ENCODE data around the gene CHPF2. TPM values are rescaled to one million over a fixed set of nuclear protein-coding genes. Genes with fewer than 3 reads are reported as not detected.

Gene CHPF2
- total RNA-seq, 4 donors from 2014 or later, result 18.0 to 38.1 (median 25.7) TPM

DNA sequence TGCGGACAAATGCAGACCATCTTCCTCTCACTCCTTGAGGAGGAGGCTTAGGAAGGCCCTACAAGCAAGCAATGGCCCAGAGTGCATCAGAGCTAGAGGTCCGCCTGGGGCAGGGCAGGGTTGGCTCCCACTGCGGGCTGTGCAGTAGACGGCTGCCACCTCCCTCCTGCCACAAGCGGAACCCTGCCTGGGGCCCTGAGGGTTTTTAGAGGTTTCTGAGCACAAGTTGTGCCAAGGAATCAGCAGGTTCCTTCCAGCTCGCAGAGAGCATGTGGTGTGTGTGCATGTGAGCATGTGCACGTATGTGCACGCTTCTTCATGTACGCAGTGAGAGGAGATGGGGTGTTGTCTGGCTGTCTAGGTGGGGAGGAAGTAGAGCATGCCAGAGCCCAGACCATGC is 42.1 kb downstream of the CHPF2 start:
- ATAC-seq, result no peak
- no peak overlapping the region for H3K4me3 ChIP-seq
- H3K27ac ChIP-seq, result no peak overlapping the region
- H3K27me3 ChIP-seq, result no peaks in the 10 kb centered on the region
- peaks cover 0 to 5% of the 10 kb centered on the region in 2 donors for H3K36me3 ChIP-seq
- peaks cover 0 to 35% (median 8%) of the 10 kb centered on the region in 3 donors for H3K4me1 ChIP-seq
- no peaks in the 10 kb centered on the region for H3K9me3 ChIP-seq
- TF ChIP-seq EP300 (IDR thresholded peaks at IDR 0.05) (no peak), CTCF (IDR thresholded peaks at IDR 0.05) (no peak), POLR2AphosphoS5 (IDR thresholded peaks at IDR 0.05) (no peak), POLR2A (IDR thresholded peaks at IDR 0.05) (no peak)
- WGBS, 2 donors (ENCODE audit: low coverage in 1 of 2), result no CpG with 5 or more reads among the region's 9 CpGs

- Histone ChIP-seq H3K4me3 (no peak overlapping the region), H3K27me3 (no peaks in the 10 kb centered on the region), H3K4me1 (peaks cover 0 to 35% (median 8%) of the 10 kb centered on the region in 3 donors), H3K27ac (no peak overlapping the region), H3K36me3 (no peaks in the 10 kb centered on the region), H3K9me3 (no peaks in the 10 kb centered on the region)
- TF ChIP-seq POLR2A (IDR thresholded peaks at IDR 0.05), result no peak
- no peak for TF ChIP-seq CTCF (IDR thresholded peaks at IDR 0.05)
- TF ChIP-seq POLR2AphosphoS5 (IDR thresholded peaks at IDR 0.05), result no peak
- no peak for TF ChIP-seq EP300 (IDR thresholded peaks at IDR 0.05)
- ATAC-seq, result no peak
- WGBS, 2 donors (ENCODE audit: low coverage in 1 of 2), result 66% methylated on average over 9 of the region's 17 CpGs; no CpG with 5 or more reads in 1 of the 2 donors
Measured at GRCh38 chr7:151274936-151275812, 42.9 kb downstream of the CHPF2 start.

DNA sequence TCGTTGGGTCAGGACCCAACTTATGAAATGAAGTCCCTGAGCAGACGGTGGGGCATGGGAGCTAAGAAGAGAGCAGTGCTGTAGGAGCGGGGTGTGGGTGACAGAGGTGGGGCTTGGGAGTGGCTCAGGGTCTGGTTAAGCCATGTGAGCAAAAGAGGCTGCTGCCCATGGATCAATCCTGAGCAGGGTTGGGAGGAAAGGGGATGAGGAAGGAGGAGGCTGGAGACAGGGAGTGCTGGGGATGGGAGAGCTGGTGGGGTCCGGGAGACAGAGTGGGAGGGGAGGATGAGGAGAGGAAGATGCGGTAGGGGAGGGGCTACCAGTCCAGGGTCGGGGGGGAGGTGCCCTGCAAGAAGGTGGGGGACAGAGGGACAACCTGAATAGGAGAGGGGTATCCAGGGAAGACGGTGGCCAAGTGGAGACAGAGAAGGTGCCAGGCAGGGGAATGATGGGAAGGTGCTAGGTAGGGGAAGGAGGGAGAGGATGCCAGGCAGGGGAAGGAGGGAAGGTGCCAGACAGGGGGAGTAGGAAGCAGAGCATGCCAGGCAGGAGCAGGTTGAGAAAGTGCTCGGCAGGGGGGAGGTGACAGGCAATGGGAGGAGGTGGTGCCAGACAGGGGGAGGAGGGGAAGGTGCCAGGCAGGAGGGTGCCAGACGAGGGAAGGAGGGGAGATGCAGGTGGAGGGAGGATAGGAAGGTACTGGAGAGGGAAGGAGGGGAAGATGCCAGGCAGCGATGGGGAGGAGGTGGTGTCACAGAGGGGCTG is 43.7 kb downstream of the CHPF2 start:
- TF ChIP-seq POLR2A (IDR thresholded peaks at IDR 0.05) (no peak), EP300 (IDR thresholded peaks at IDR 0.05) (no peak), CTCF (IDR thresholded peaks at IDR 0.05) (no peak), POLR2AphosphoS5 (IDR thresholded peaks at IDR 0.05) (no peak)
- peak overlapping the region; percentile 38 to 53 for H3K4me3 ChIP-seq
- peak overlapping the region in 2 of 4 donors; percentile 65 to 69 for H3K27ac ChIP-seq
- 14 to 24% methylated on average over 4 to 6 of the region's 10 CpGs for WGBS, 2 donors (ENCODE audit: low coverage in 1 of 2)
- H3K36me3 ChIP-seq, result no peaks in the 10 kb centered on the region
- no peaks in the 10 kb centered on the region for H3K9me3 ChIP-seq
- peaks cover 0 to 35% (median 8%) of the 10 kb centered on the region in 3 donors for H3K4me1 ChIP-seq
- H3K27me3 ChIP-seq, result no peaks in the 10 kb centered on the region
- no peak for ATAC-seq

DNA sequence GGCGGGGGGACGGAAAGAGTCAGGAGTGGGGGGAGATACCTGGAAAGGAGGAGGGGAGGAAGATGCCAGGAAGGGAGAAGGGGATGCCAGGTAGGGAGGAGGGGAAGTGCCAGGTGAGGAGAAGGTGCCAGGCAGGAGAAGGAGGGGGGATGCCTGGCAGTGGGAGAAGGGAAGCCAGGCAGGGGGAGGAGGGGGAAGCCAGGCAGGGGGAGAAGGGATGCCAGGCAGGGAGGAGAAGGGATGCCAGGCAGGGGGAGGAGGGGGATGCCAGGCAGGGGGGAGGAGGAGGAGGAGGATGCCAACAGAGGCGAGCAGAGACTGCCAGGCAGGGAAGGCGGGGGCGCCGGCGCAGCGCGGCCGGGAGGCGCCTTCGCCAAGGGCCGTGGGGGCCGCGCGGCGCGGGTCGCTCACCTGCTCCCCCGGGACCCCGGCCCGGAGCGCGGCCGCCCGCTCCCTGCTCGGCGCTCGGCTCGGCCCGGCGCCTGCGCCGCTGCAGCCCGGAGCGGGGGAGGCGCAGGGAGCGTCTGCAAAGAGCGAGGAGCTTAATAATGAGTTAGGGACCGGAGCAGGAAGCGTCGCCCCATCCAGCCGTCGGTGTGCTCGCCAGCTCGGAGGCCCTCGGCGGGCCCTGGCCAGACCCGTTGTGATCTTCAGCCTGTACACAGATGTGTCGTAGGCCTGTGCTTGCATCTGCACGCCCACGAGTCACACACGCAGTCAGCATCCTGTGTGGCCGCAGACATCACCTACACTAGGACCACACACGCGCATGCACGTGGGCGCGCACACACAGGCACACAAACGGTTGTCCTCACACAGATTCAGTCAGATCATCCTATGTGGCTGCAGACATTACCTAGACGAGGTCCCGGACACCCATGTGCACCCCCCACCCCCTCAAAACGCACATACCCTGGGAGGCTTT is 44.6 kb downstream of the CHPF2 start:
- TF ChIP-seq EP300 (IDR thresholded peaks at IDR 0.05) (no peak), POLR2A (IDR thresholded peaks at IDR 0.05) (peak in 1 of 2 donors; percentile 23)
- WGBS, 2 donors (ENCODE audit: low coverage in 1 of 2), result 0% methylated on average over 11 of the region's 63 CpGs; no CpG with 5 or more reads in 1 of the 2 donors
- peak overlapping the region; percentile 38 to 53 for H3K4me3 ChIP-seq
- H3K36me3 ChIP-seq, result no peaks in the 10 kb centered on the region
- ATAC-seq, result peak; percentile 78
- H3K27ac ChIP-seq, result peak overlapping the region in 2 of 4 donors; percentile 65 to 69
- no peaks in the 10 kb centered on the region for H3K9me3 ChIP-seq
- peaks cover 0 to 35% (median 8%) of the 10 kb centered on the region in 3 donors for H3K4me1 ChIP-seq
- no peaks in the 10 kb centered on the region for H3K27me3 ChIP-seq
